GM18519 (cell line): ENCODE data around the gene UBTF.
A peak's percentile ranks its signal among the peaks of the same experiment; 100 is the strongest.
"Not testable (repeated sequence)": the region's sequence is repeated elsewhere in the genome, so short reads cannot be mapped to it uniquely, and the experiment has no call there.

Source experiments
- ATAC-seq: cut with Tn5 transposase; IDR thresholded peaks from one replicate; pipeline ENCODE4 v1.9.1; 2021; ENCODE audit warnings: mild to moderate bottlenecking, moderate library complexity; ENCODE audit not compliant: unreplicated experiment, low FRiP score

UBTF gene

DNA sequence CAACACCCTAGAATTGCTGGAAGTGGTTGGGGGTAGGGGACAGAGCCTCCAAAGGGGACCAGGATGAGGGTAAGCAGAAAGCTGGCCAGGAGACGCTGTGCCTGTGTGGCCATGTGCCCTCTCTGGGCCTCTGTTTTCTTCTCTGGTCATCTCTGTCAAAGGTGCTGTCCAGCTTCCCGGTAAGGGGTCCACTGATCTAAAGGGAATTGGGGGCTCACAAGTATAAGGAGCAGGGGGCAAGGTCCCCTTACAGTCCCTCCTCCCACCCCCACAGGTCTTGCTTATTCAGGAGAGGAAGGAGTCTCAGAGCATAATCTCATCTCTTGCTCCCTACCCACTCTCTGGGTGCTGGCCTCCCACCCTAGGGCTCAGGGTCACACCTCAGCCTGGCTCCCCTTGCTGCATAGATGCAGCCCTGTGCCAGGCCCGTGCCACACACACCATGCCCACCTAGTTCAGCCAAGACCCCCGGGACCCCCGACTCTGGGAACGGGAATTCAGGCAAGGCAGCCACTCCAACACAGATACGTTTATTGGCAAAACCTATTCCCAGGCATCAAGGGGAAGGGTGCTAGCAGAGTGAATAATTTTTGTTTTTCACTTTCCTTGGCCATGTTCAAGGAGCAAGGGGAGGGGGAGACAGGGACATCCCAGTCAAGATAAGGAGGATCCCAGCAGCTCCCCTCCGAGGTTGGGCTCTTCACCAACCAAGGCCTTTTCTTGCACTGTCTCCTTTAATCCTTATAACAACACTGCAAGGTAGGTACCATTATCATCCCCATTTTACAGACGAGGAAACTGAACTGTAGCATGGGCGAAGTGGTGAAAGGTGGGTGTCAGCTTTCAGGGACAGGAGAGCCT lies 28.6 kb upstream of the UBTF start:
- no peak for ATAC-seq

GRCh38 chr17:44247440-44247841 lies 28.0 kb upstream of the UBTF start:
- no peak for ATAC-seq

DNA sequence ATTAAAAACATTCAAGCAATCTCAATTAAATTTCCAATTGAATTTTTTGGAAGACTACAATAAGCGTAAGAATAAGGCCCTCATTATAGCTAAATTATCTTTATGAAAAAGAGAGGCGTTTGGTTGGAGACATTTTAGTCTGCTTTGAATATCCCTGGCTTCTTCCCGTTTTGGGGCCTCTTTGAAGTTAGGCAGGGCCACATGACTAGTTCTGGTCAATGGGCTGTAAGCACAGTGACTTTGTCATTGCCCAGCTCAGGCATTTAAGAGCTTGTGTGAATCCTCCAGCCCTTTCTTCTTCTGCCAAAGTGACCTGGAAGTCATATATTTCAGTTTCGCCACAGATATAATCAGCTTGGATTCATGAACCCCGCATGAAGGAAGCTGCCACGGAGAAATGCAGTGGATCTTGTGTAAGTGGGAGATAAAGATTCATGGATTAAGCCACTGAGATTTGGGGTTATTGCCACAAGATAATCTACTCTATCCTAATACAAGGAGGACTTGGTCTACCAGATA lies 21.7 kb upstream of the UBTF start:
- no peak for ATAC-seq

- ATAC-seq = not testable (repeated sequence)
Observed at GRCh38 chr17:44237886-44238285, 18.4 kb upstream of the UBTF start.

GRCh38 chr17:44236444-44236991 lies 17.0 kb upstream of the UBTF start:
- ATAC-seq = no peak

DNA sequence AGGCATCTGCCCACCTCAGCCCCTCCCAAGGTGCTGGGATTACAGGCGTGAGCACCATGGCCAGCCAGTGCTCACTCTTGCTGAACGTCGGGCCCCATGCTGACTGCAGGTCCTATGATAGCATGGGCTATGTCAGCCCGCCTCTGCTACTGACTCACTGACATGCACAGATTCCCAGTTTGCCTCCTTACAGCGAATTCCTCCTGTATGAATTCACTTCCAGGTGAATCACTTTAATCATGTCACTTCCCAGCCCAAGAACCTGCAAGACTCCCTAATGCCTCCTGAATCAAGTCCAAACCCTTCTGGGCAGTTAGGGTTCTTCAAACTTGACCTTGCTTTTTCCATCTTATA lies 16.1 kb upstream of the UBTF start:
- ATAC-seq = no peak

DNA sequence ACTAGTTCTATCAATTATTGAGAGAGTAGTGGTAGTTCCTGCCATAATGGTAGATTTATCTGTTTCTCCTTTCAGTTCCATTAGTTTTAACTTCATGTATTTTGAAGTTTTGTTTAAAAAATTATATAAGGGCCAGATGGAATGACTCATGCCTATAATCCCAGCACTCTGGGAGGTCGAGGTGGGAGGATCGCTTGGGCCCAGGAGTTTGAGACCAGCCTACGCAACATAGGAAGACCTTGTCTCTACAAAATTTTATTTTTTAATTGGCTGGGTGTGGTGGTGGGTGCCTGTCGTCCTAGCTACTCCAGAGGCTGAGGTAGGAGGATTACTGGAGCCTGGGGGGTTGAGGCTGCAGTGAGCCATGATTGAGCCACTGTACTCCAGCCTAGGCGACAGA lies 14.1 kb upstream of the UBTF start:
- ATAC-seq = no peak

GRCh38 chr17:44232061-44232460 lies 12.6 kb upstream of the UBTF start:
- no peak for ATAC-seq

DNA sequence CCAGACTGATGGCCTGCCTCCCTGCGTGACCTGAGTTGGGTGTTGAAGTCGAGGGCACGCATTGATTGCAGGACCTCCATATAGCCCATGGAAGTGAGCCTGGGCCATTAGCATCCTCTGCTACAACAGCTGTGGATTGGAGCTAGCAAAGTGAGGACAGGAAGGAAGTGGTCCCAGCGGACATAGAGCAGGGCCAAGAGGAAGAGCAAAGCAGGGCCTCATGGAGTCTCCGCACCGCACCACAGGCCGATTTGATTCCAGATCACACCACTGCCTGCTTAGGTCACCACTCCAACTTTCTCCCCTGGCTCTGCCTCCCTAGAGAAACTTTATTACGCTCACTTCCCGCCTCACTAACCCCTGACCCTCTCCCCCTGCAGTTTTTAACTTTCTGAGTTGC lies 10.7 kb upstream of the UBTF start:
- ATAC-seq = no peak

DNA sequence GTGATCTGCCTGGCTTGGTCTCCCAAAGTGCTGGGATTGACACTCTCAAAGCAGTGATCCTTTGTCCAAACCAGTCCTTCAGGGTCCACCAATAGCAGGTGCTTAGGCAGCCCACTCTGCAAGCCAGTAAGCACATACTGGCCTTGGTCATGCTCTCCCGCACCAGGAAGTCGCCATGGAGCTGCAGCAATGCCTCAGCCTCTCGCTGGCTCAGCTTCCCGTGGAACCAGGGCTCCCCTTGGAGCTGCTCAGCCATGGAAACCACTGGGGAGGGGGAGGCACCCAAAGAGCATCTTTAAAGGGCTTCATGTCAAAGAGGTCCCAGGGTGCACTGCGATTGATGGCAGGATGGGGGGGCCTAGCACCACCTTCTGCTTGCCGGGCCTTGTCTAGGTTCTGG lies 9.6 kb upstream of the UBTF start:
- no peak for ATAC-seq

DNA sequence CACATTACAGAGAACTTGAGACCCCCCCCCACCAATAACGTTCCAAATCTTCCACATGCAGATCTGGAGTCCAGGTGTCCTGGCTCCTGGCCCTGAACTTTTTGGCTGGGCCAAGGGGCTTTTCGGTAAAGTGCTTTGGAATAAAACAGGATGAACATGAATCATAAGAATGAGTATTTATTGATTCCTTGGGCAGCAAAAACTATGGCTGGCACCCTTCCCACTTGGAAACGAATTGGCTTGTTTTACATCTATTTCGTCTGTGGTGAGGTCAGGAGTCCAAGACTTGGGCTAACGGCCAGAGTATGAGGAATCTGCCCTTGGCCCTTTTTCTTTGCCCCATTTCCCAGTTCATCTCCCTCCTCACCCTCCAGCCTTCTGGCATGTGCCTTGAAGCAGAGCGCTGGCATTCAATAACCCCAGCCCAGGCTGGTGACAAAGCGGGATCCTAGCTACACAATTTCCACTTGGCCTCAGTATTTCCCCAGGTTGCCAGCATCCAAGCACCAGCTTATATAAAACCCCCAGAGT lies 4.1 kb upstream of the UBTF start:
- ATAC-seq = no peak

DNA sequence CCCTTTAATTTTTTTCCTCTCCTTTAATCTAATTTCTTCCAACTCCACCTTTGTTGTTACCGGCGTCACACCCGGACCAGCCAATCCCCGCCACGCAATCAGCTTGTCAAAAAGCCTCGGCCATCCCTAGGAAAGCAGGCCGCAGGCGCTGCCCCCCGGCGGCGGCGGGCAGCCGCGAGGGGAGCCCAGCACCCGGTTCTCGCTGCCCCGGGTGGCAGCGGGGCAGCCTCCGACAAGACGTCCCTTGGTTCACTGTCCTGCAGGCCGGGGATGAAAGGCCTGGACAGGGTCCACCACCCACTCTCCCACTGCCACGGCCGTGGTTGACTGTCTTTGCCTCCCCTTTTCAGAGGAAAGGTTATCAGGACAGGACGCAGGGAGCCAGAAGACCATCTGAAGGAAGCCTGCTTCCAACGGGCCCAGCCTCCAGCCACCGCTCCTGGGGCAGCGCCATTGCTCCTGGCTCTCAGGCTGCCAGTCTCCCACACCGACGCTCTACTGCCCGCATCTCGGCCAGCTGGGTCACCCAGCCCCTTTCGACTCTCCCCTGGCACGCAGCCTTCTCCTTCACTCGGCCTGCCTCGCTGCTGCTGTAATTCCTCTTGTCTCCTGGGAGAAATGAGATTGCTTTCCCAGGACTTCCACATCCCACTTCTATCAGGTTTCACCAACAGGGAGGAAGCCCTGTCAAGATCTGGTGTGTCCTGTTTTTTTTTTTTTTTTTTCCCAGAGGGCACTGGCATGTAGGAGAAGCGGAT lies 2.8 kb upstream of the UBTF start:
- ATAC-seq = no peak

- ATAC-seq = no peak
Observed at GRCh38 chr17:44221862-44222111, 2.3 kb upstream of the UBTF start.

DNA sequence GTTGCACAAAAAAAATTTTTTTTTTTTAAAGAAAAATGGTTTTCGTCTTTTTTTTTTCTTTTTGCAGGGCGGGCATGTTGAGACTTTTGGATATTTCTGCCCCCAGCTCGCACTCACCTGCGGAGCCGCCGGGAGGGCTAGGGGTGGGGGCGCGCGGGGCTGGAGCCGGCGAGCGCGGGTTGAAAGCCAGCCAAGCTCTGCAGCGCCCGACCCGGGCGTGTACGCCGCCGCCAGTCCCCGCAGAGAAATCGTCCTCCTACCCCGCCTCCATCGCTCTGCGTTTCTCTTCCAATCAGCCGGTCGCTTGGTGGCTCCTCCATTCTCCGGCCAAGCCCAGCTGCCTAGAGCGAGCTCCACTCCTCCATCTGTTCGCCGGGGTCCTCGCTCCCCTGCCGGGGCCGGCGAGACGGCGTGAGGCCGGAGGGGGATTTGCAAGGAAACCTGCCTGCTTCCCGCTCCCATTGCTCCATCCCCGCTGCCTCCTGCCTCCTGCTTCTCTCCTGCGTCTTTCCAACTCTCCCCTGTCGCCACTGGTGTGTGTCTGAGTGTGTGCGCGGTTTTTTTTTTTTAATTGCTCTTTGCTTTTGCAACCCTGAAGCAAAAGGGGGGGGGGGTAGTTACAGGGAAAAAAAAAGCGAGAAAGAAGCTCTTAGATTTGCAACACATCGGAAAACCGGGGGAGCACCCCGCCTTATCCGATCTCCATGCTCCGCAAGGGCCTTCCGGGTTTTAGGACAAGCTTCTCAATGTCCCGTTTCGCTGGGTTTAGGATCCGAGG lies 1.8 kb upstream of the UBTF start:
- ATAC-seq = no peak

DNA sequence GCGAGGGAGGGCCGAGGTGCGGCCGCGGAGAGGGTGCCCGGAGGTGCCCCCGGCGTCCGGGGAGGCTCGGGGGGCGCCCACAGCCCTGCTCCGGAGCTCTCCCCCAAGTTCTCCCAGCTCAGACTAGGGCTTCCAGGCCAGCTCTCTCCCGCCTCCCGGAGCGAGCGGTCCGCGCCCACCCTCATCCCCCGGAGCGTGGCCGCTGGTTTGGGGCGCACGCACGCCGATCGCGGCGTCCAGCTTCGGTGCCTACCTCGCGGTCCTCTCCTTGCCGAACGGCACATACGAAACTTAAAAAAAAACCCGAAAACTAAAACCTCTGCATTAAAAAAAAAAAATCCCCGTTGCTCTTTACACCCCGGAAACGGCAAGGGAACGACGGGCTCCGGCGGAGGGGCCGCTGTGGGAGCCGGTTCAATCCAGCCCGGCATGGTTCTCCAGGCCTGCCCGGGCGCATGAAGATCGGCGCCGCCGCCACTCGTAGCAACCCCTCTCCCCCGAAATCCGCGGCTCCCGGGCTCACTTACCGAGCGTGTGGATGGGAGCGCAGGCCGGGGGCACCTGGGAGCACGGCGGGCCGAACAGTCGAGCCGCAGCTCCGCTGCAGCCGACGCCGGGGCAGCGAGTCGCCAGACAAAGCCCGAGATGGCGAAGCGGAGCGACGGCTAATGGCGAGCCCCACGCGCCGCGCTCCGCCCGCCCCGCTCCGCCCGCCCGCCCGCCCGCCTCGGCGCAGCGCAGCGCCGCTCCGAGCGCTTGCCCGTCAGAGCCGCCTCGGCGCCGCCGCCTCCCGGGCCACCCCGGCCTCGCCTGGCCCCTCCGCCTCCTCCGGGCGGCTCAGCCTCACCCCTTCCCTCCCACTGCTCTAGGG lies 973 bp upstream of the UBTF start:
- ATAC-seq = no peak

GRCh38 chr17:44219108-44219615 lies 313 bp downstream of the UBTF start:
- ATAC-seq = peak; percentile 27

DNA sequence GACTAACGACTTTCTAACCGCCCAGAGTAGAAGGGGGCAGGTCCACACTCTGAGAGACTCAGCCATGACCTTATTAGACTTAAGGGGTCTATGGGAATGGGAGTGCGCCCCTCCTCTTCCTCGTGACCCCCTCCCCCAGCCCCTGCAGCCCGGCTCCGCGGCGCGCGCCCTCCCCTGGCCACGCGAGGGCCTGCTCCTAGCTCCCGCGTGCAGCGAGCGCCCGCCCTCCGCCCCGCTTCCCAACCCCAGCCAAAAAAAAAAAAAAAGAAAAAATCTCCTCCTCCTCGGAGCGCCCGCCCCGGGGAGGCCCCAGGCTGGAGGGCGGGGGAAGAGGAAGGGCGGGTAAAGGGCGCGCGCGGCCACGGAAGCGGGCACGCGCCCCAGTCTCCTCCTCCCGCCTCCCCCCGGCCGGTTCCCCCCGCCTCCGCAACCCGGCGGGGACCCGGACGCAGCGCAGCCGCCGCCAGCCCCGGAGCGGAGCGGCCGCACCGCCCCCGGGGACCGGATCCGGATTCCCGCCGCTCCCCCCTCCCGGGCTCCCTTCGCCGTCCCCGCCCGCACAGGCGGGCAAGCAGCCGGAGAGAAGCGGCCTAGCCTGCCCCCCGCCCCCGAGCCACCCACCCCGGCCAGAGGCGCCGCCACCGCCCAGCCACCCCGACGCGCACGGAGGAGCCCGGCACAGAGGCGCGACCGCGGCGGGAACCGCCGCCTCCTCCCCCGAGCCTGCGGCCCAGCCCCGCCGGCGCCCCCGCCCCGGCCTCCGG lies 949 bp downstream of the UBTF start:
- ATAC-seq = peak; percentile 20

GRCh38 chr17:44217738-44218343 lies 1.6 kb downstream of the UBTF start:
- no peak for ATAC-seq
